ENCODE measurements around the gene CHST3. TPM values are rescaled to one million over a fixed set of nuclear protein-coding genes. Genes with fewer than 3 reads are reported as not detected.

Gene CHST3
- total and polyA plus RNA-seq, 10 of the 15 experiments (the other 5 are each of a cell fraction or from before 2014, with no cell fraction given): 0.03 to 0.50 (median 0.05) TPM; not detected in 2

- ChIA-PET SMC1A (ENCODE audit: uncharacterized antibody, unreplicated experiment) (interaction anchor here (0.8 to 1.3 kb wide), 3 partner anchors 11 to 82 kb away, joined by 4 read pairs; no protein-coding TSS in a partner anchor), RAD21 (ENCODE audit: unreplicated experiment) (interaction anchor here (1.0 to 1.5 kb wide), 2 partner anchors 16 to 82 kb away, joined by 3 to 4 read pairs; no protein-coding TSS in a partner anchor), POLR2A (interaction anchor here (0.6 kb wide), 1 partner anchor 367 kb away, joined by 3 read pairs; no protein-coding TSS in a partner anchor), CTCF (interaction anchor here (0.8 to 1.2 kb wide), 3 partner anchors 18 to 82 kb away, joined by 3 to 5 read pairs (median 3); no protein-coding TSS in a partner anchor)
- Histone ChIP-seq H3K27ac (ENCODE audit: control insufficient read depth, insufficient read depth) (no peak overlapping the region), H3K79me2 (ENCODE audit: control insufficient read depth, insufficient read depth, low read length) (no peaks in the 10 kb centered on the region), H3K4me2 (ENCODE audit: control insufficient read depth, insufficient read depth) (no peak overlapping the region), H3K4me3 (no peak overlapping the region), H3K9ac (ENCODE audit: control insufficient read depth, insufficient read depth, low read length) (no peak overlapping the region), H3K4me1 (ENCODE audit: control insufficient read depth, insufficient read depth, low read length) (peaks cover under 1% of the 10 kb centered on the region; the same call in 1 of the 2 replicates), H3K27me3 (replicated peaks in 1 of 2; ENCODE audit: control insufficient read depth in 2 of 2, insufficient read depth in 2 of 2, low read length in 1 of 2) (peaks cover 0 to 3% of the 10 kb centered on the region in 2 experiments; a peak in 2 of 4 replicates), H3K36me3 (ENCODE audit: control insufficient read depth in 2 of 2, insufficient read depth in 2 of 2, low read length in 1 of 2) (no peaks in the 10 kb centered on the region), H2AFZ (ENCODE audit: control insufficient read depth, low read depth, low read length) (no peak overlapping the region), H3K9me3 (replicated peaks; ENCODE audit: control insufficient read depth, insufficient read depth, low read length) (no peaks in the 10 kb centered on the region), H4K20me1 (ENCODE audit: control insufficient read depth, insufficient read depth) (no peaks in the 10 kb centered on the region)
- WGBS (ENCODE audit: insufficient coverage, insufficient replicate concordance, low lambda C conversion rate, missing lambda C conversion rate): 37% methylated on average over 6 of the region's 6 CpGs
- no peak for ATAC-seq
- intact Hi-C loops (cut with micrococcal nuclease; ENCODE audit: unreplicated experiment) (no loop called here), in situ Hi-C loops (cut with MboI) (no loop called here)
- DNase-seq (ENCODE audit: low read depth, low spot score): no peak
- no peak for TF ChIP-seq CHD2 (IDR thresholded peaks at IDR 0.05; ENCODE audit: borderline replicate concordance, low read depth, low read length)
- no peak for TF ChIP-seq KLF5 (IDR thresholded peaks at IDR 0.05; ENCODE audit: partially characterized antibody)
- no peak for TF ChIP-seq TBL1XR1 (IDR thresholded peaks at IDR 0.05; ENCODE audit: low read depth, low read length)
- no peak for TF ChIP-seq HDAC2 (IDR thresholded peaks at IDR 0.05)
- TF ChIP-seq STAT3 (IDR thresholded peaks at IDR 0.05; ENCODE audit: low read depth, low read length): no peak
- BruUV-seq (replicated peaks): no TSS peak
- FAIRE-seq: no peak
Observed at GRCh38 chr10:71966046-71967004, 2.1 kb downstream of the CHST3 start.

All from GM12878 (cell line).